PFSK-1 (cell line): ENCODE measurements around the gene RXFP1.

Experiments used
- FOXP2 ChIP-seq: optimal IDR thresholded peaks from 2 replicates; pipeline ENCODE3; 2011; ENCODE audit warnings: borderline replicate concordance, control low read depth, inconsistent platforms; ENCODE audit not compliant: insufficient read depth; ENCODE audit errors: extremely low read length, extremely low read depth
- POLR2AphosphoS5 ChIP-seq: IDR thresholded peaks from 2 replicates; pipeline ENCODE4 v1.6.1; 2012; ENCODE audit warnings: low read depth, mild to moderate bottlenecking, control low read depth, low read length, moderate library complexity
- REST ChIP-seq, 2 experiments: IDR thresholded peaks; 2 replicates each; pipeline versions ENCODE4 v1.6.1 to v1.8.0; 2011 to 2012; ENCODE audit warnings: low read depth in 2 of 2, low read length in 2 of 2, control low read depth in 1 of 2, inconsistent platforms in 1 of 2, mild to moderate bottlenecking in 1 of 2, moderate library complexity in 1 of 2; ENCODE audit not compliant: insufficient read depth in 1 of 2
- SIN3A ChIP-seq: IDR thresholded peaks from 2 replicates; pipeline ENCODE4 v1.6.1; 2012; ENCODE audit warnings: mild to moderate bottlenecking, low read length, moderate library complexity, borderline replicate concordance; ENCODE audit not compliant: insufficient read depth
- TAF1 ChIP-seq: IDR thresholded peaks from 2 replicates; pipeline ENCODE4 v1.6.1; 2012; ENCODE audit warnings: low read length, control low read depth, borderline replicate concordance; ENCODE audit not compliant: insufficient read depth

RXFP1 gene

DNA sequence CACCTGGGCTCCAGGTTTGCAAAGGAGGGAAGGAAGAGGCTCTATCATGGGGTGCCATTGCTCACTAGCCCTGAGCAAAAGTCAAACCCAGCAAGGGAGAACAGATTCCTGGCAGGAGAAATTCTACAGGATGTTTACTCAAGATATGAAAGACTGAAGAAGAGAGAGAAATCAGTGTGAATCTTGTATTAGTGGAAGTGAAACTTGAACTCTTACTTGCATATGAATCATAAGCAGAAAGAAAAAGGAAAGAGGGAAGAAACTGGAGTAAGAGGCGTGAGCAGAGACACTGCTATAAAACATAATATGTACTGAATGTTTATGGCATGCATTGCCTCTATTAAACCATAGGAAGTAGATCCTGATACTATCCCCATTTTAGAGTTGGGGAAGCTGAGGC is 89.1 kb downstream of the RXFP1 start:
- TF ChIP-seq POLR2AphosphoS5, result no peak

GRCh38 chr4:158613046-158613445 is 91.4 kb downstream of the RXFP1 start:
- TF ChIP-seq FOXP2 (no peak), POLR2AphosphoS5 (no peak), TAF1 (no peak), REST (IDR thresholded peaks at IDR 0.05; ENCODE audit: insufficient read depth in 1 of 2, low read depth in 2 of 2, low read length in 2 of 2) (no peak), SIN3A (no peak)

- TF ChIP-seq SIN3A (no peak), REST (IDR thresholded peaks at IDR 0.05; ENCODE audit: insufficient read depth in 1 of 2, low read depth in 2 of 2, low read length in 2 of 2) (no peak), TAF1 (no peak), POLR2AphosphoS5 (no peak), FOXP2 (no peak)
These were observed 96.3 kb downstream of the RXFP1 start for GRCh38 chr4:158617956-158618355.

- TF ChIP-seq POLR2AphosphoS5 (no peak), FOXP2 (no peak), TAF1 (no peak), SIN3A (no peak), REST (IDR thresholded peaks at IDR 0.05; ENCODE audit: insufficient read depth in 1 of 2, low read depth in 2 of 2, low read length in 2 of 2) (no peak)
These were observed 100.0 kb downstream of the RXFP1 start for GRCh38 chr4:158621729-158622128.

DNA sequence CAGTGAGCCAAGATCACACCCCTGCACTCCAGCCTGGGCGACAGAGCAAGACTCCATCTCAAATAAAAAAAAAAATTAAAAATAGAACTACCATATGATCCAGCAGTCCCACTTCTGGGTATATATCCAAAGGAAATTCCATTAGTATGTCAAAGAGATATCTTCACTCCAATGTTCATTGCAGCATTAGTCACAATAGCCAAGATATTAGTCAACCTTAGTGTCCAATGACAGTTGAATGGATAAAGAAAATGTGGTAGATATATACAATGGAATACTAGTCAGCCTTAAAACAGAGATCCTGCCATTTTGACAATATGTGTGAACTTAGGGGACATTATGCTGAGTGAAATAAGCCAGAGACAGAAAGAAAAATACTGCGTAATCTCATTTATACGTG is 100.6 kb downstream of the RXFP1 start:
- TF ChIP-seq TAF1, result no peak
- no peak for TF ChIP-seq POLR2AphosphoS5
- TF ChIP-seq SIN3A, result no peak
- TF ChIP-seq REST (IDR thresholded peaks at IDR 0.05; ENCODE audit: insufficient read depth in 1 of 2, low read depth in 2 of 2, low read length in 2 of 2), result no peak
- TF ChIP-seq FOXP2, result no peak
